ENCODE measurements around the gene OR5K3. TPM values are rescaled to one million over a fixed set of nuclear protein-coding genes. Genes with fewer than 3 reads are reported as not detected.

OR5K3 gene
- total RNA-seq, 1 experiment from 2014 or later = not detected

- no peak overlapping the region; a peak in 1 of 7 replicates for H3K27ac Mint-ChIP-seq
- Histone ChIP-seq H3K4me2 (ENCODE audit: insufficient read depth, insufficient read length, low read length) (no peak overlapping the region), H3K23me2 (ENCODE audit: insufficient read length, low read depth, low read length, poor library complexity, severe bottlenecking) (no peaks in the 10 kb centered on the region), H2AK5ac (ENCODE audit: insufficient read length, low read length) (no peak overlapping the region), H4K8ac (replicated peaks; ENCODE audit: insufficient read length, low read depth, low read length) (no peak overlapping the region), H2BK5ac (ENCODE audit: insufficient read length, low read length) (no peak overlapping the region), H3K79me2 (ENCODE audit: insufficient read depth, low read length) (no peaks in the 10 kb centered on the region), H2BK20ac (ENCODE audit: low read depth, low read length, poor library complexity, severe bottlenecking) (no peak overlapping the region), H3K27me3 (ENCODE audit: insufficient read depth, low read length) (no peaks in the 10 kb centered on the region), H4K5ac (ENCODE audit: insufficient read length, low read depth, low read length) (no peak overlapping the region), H3K27ac (ENCODE audit: insufficient read length, low read depth, low read length) (no peak overlapping the region), H2BK15ac (ENCODE audit: low read depth, low read length) (no peak overlapping the region), H3K18ac (ENCODE audit: insufficient read length, low read depth, low read length) (no peak overlapping the region), H3K23ac (ENCODE audit: insufficient read length, low read depth, low read length) (no peak overlapping the region), H2BK12ac (ENCODE audit: insufficient read length, low read depth, low read length) (no peak overlapping the region), H3K4me1 (ENCODE audit: insufficient read depth, low read length) (no peaks in the 10 kb centered on the region), H3K14ac (ENCODE audit: insufficient read depth, low read length) (no peak overlapping the region), H4K20me1 (ENCODE audit: control insufficient read depth, insufficient read depth, insufficient read length) (no peaks in the 10 kb centered on the region), H2AFZ (ENCODE audit: low read length) (no peak overlapping the region), H3K9me3 (ENCODE audit: control insufficient read depth, low read depth, low read length) (no peaks in the 10 kb centered on the region), H3K79me1 (ENCODE audit: insufficient read depth, low read depth, low read length, poor library complexity, severe bottlenecking) (no peaks in the 10 kb centered on the region), H3T11ph (ENCODE audit: low read length) (no peak overlapping the region), H3K4ac (ENCODE audit: low read depth, low read length) (no peak overlapping the region), H2BK120ac (ENCODE audit: low read depth, low read length, poor library complexity, severe bottlenecking) (no peak overlapping the region), H4K91ac (ENCODE audit: insufficient read length, low read depth, low read length) (no peak overlapping the region), H3K9ac (ENCODE audit: extremely low read depth, insufficient read length, low read length) (no peak overlapping the region), H3K56ac (ENCODE audit: insufficient read length, low read depth, low read length) (no peak overlapping the region)
- no peaks in the 10 kb centered on the region for H3K27me3 Mint-ChIP-seq (ENCODE audit: low read depth)
- H3K9me3 Mint-ChIP-seq = no peaks in the 10 kb centered on the region; a peak in 1 of 5 replicates
- TF ChIP-seq CTCF (conservative IDR thresholded peaks at IDR 0.05) = no peak
- H3K4me1 Mint-ChIP-seq = no peaks in the 10 kb centered on the region
- WGBS (ENCODE audit: extremely low coverage, insufficient read length, low lambda C conversion rate) = no CpG with 5 or more reads among the region's 4 CpGs
- no peak overlapping the region for H3K4me3 Mint-ChIP-seq
- H3K36me3 Mint-ChIP-seq (ENCODE audit: insufficient read depth in 1 of 3, low read depth in 3 of 3) = no peaks in the 10 kb centered on the region
- DNase-seq = no peak
These were observed 22.8 kb upstream of the OR5K3 start for GRCh38 chr3:98367464-98368246.
